OCI-M2 (cell line): Measurements from ENCODE around the gene FBN2.

ENCODE experiments used
- DNase-seq: peaks from one replicate; lab custom pipeline; 2025; ENCODE audit not compliant: unreplicated experiment; lab: John Stamatoyannopoulos, UW

FBN2 gene

GRCh38 chr5:128318691-128319090 is 219.4 kb downstream of the FBN2 start:
- DNase-seq: no peak

GRCh38 chr5:128317481-128317880 is 220.6 kb downstream of the FBN2 start:
- DNase-seq: no peak

DNA sequence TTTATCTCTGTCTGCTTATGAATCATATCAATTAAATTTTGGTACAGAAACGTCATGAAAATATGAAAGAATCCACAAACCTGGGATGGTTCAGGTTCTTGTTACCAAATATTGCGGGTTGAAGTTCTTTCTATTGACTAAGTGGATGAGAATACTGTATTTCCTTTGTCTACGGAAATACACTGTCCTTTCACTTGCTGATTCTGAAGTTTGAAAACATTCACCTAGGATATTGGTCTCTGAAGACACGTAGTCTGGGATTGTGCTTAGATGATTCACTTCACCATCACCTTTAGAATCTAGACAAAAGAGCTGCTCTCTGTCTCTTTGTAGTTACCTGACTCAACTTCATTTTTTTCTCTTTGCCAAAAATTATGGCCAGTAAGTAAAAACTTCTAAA is 222.4 kb downstream of the FBN2 start:
- DNase-seq: no peak

DNA sequence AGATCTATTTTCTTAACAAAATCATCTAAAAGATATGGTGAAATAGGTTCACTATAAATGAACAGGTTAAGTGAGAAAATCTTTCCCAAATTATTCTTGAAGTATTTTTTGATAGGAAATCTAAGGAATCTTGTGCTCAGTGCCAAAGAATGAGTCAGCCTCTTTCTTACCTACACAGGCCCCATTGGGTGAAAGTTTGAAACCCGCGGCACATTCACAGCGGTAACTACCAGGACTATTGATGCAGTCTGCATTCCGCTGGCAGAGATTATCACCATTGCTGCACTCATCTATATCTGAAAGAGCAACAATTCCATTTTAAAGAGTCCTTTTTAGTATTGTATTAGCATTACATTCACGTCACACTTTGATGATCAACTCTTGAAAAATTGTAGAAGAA is 232.7 kb downstream of the FBN2 start:
- DNase-seq: no peak

- DNase-seq: no peak
These were observed 233.3 kb downstream of the FBN2 start for GRCh38 chr5:128304791-128305190.

DNA sequence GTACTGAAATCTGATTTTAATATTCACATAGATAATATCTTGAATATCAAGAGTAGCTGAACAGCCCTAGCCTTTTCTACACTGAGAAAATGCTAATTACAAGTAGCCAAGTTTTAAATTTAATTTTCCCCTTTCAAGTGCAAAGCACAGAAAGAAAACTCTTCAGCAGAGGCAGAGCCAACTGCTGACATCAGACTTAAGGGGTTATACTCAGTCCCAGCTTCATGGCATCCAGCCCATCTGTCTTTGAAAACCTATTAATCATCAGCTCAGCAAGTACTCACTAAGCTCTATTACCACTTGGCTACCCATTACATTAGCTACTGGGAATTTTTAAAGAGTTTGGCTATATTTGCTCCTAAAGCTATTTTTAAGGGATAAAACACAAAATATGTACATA is 234.0 kb downstream of the FBN2 start:
- no peak for DNase-seq

- DNase-seq: no peak
These were observed 234.5 kb downstream of the FBN2 start for GRCh38 chr5:128303593-128303992.

GRCh38 chr5:128300181-128300580 is 237.9 kb downstream of the FBN2 start:
- DNase-seq: no peak

GRCh38 chr5:128290152-128290858 is 247.7 kb downstream of the FBN2 start:
- no peak for DNase-seq

- no peak for DNase-seq
These were observed 250.3 kb downstream of the FBN2 start for GRCh38 chr5:128287740-128288139.

DNA sequence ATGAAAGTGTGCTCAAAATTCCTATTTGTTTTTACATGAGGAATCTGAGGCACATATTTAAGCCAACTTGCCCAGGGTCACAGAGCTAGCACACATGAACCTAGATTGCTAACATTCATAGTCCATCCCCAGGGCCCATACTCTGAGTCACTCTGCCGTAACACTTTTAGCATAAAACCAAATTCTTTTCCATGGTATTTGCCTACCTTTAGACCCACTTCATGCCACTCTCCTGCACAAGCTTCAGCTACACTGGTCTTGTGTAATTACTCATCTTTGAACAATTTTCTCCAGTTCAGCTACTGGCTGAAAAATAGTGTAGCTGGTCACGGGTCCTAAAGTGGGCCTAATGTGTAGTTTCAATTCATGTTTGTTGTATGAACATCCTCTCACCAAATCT is 253.8 kb downstream of the FBN2 start:
- no peak for DNase-seq

- no peak for DNase-seq
These were observed 258.7 kb downstream of the FBN2 start for GRCh38 chr5:128279345-128279744.

GRCh38 chr5:128276537-128277216 is 261.4 kb downstream of the FBN2 start:
- no peak for DNase-seq

DNA sequence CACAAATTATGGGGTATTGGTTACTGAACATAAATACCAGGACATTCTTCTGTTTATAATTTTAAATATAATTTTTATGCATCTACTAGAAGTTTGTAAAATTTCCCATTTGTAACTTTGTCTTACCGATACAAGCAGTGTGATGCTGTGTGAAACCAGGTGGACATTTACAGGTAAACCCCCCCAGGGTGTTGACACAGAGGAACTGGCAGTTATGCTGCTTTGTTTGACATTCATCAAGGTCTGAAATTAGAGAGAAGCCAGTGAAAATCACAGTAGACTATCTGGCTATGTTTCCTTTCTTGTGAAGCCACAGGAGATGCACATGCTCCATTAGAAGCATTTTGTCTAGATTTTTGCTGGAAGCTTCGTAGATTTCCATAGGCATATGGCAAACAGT is 263.6 kb downstream of the FBN2 start:
- DNase-seq: no peak

DNA sequence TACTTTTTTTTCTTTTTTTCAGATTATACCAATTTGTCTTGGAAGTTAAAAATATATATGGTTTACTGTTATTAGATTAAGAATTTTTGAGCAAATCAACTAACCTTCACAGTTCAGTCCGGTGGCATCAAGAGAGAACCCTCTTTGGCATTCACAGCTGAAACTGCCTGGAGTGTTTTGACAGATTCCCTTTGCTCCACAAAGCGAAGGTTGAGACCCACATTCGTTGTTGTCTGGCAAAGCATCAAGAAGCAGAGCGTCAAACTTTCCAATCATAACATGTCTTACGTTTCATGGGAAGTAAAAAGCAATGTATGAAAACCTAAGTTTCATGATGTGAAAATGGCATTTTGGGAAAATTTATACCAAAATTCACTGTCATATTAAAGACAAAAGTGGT is 264.3 kb downstream of the FBN2 start:
- no peak for DNase-seq

DNA sequence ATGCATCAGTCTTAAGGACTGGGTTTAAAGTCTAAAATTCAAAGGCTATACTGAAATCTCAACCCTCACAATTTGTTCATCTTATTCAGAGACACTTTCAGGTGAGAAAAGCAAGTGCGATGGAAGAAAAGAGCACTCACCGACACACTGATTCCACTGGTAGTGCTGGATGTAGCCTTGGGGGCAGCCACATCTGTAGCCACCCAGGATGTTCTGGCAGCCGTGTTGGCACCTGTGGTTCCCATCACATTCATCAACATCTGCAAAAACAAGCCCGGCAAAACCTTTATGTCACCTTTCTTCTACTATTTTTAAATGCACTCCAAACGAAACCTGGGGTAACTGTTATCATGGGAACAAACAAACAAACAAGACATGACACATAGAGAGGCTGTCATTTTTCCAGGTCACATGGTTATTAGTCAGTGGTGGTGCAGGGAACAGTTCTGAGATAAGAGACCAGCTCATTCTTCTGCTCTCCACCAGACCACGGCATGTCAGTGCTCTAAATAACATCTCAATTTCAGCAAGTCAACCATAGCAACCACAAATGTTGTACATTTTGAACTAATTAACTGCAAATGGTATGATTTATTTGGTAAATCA is 266.1 kb downstream of the FBN2 start:
- DNase-seq: no peak

DNA sequence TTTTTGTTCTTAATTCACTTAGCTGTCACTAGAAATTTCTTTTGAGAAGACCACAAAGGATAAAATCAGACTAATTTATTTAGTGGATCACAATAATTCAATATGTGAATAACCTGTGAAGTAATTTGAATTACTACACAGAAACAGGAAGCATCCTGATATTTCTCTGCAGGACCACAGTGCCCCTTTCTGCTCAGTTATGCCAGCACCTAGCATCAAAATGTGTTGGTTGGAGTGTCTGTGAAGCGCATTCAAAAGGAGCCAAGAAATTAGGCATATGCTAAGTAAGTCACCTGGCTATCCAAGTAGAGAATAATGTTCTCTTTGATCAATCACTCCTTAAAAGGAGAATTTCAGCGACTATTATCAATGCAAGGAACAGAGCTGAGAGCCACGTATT is 267.0 kb downstream of the FBN2 start:
- DNase-seq: no peak

- no peak for DNase-seq
These were observed 273.3 kb downstream of the FBN2 start for GRCh38 chr5:128264564-128265360.

DNA sequence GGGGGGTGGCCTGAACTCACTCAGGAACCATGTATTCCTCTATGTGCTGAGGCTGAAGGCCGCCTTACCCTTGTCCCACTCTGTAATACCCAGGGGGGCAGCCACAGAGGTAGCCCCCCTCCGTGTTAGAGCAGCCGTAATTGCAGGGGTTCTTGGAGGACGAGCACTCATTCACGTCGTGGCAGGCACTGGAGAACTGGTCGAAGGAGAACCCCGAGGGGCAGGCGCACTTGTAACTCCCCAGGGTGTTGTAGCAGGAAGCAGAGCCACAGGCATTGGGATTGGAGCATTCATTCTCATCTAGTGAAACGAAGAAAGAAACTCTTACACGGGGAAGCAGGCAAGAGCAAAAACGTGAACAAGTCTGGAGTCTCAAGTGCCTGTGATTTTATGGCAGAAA is 274.7 kb downstream of the FBN2 start:
- DNase-seq: no peak

- no peak for DNase-seq
These were observed 275.1 kb downstream of the FBN2 start for GRCh38 chr5:128262911-128263310.

DNA sequence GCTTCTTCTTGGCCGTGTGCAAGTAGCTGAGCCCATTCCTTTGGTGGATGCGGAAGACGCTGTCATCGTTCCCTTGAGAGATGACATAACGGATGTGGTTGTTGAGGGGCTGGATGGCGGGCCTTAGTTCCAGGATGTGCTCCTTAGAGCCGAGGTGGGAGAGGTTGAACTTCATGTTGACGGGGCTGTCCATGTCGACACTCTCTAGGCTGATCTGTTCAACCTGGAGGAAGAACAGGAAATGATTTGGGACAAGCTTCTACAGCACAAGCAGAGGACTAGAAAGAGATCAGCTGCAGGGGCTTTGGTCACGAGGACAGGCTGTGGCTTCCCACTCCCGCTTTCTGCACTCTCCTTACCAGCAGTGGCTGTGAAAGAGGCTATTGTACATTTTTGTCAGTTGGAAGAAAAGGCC is 278.4 kb downstream of the FBN2 start:
- DNase-seq: no peak

GRCh38 chr5:128258372-128258771 is 279.7 kb downstream of the FBN2 start:
- DNase-seq: no peak
